GM21515 (cell line): Measurements from ENCODE around the gene ZFYVE27.
A peak's percentile ranks its signal among the peaks of the same experiment; 100 is the strongest.
"Not testable (repeated sequence)": the region's sequence is repeated elsewhere in the genome, so short reads cannot be mapped to it uniquely, and the experiment has no call there.

ENCODE experiments used
- ATAC-seq: cut with Tn5 transposase; IDR thresholded peaks from one replicate; pipeline ENCODE4 v1.9.1; 2021; ENCODE audit not compliant: unreplicated experiment

Gene ZFYVE27

GRCh38 chr10:97736902-97737769 is at the start of gene ZFYVE27:
ZFYVE27 (plus strand) TSS chr10:97737128; CDS start chr10:97738478, 1,350 bp downstream.
- peak; percentile 78 for ATAC-seq

GRCh38 chr10:97687785-97688781 is 48.8 kb upstream of the ZFYVE27 start:
- ATAC-seq, result no peak

- no peak for ATAC-seq
Observed at GRCh38 chr10:97689559-97690020, 47.3 kb upstream of the ZFYVE27 start.

- no peak for ATAC-seq
Observed at GRCh38 chr10:97690133-97690532, 46.8 kb upstream of the ZFYVE27 start.

- ATAC-seq, result not testable (repeated sequence)
Observed at GRCh38 chr10:97698072-97698655, 38.8 kb upstream of the ZFYVE27 start.

GRCh38 chr10:97701438-97702069 is 35.4 kb upstream of the ZFYVE27 start:
- peak; percentile 74 for ATAC-seq

GRCh38 chr10:97703398-97704067 is 33.4 kb upstream of the ZFYVE27 start:
- no peak for ATAC-seq

- no peak for ATAC-seq
Observed at GRCh38 chr10:97704341-97704740, 32.6 kb upstream of the ZFYVE27 start.

GRCh38 chr10:97705006-97705670 is 31.8 kb upstream of the ZFYVE27 start:
- no peak for ATAC-seq

GRCh38 chr10:97707134-97707861 is 29.6 kb upstream of the ZFYVE27 start:
- no peak for ATAC-seq

GRCh38 chr10:97708167-97708566 is 28.8 kb upstream of the ZFYVE27 start:
- ATAC-seq, result no peak

- no peak for ATAC-seq
Observed at GRCh38 chr10:97708976-97709946, 27.7 kb upstream of the ZFYVE27 start.

GRCh38 chr10:97711640-97712572 is 25.0 kb upstream of the ZFYVE27 start:
- no peak for ATAC-seq

- ATAC-seq, result no peak
Observed at GRCh38 chr10:97713339-97713825, 23.5 kb upstream of the ZFYVE27 start, which contains the start of gene MARVELD1. MARVELD1 (plus strand) TSS chr10:97713730; CDS start chr10:97713877, 147 bp downstream.

GRCh38 chr10:97713826-97714400 is 23.0 kb upstream of the ZFYVE27 start:
- ATAC-seq, result peak; percentile 78
